HG03354 (cell line): ENCODE data around the gene DCUN1D4.

Experiments
- ATAC-seq: cut with Tn5 transposase; IDR thresholded peaks from one replicate; pipeline ENCODE4 v1.9.1; 2021; ENCODE audit warnings: mild to moderate bottlenecking; ENCODE audit not compliant: unreplicated experiment, poor library complexity, severe bottlenecking

DCUN1D4 gene

DNA sequence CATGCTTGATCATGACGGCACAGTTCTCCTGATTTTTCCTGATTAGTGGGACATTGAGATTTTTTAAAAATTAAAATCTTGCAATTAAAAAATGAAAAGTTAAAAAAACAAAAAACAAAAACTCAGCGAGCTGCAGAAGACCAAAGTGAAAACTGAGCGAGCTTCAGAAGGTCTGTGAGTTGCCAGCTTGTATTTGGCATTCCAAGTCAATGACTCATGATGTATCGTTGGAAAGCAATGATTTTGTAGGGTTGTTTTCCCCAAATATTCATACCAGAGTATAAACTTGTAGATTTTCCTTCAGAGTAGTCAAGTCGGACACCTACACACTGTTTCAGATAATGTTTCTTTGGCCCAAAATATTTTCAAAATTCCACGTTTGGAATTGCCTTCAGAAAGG lies 100.3 kb downstream of the DCUN1D4 start:
- ATAC-seq: no peak

- ATAC-seq: no peak
Measured at GRCh38 chr4:51958199-51958968, 115.4 kb downstream of the DCUN1D4 start.

GRCh38 chr4:51960486-51960885 lies 117.5 kb downstream of the DCUN1D4 start:
- no peak for ATAC-seq

- ATAC-seq: no peak
Measured at GRCh38 chr4:51963841-51964517, 121.0 kb downstream of the DCUN1D4 start.

DNA sequence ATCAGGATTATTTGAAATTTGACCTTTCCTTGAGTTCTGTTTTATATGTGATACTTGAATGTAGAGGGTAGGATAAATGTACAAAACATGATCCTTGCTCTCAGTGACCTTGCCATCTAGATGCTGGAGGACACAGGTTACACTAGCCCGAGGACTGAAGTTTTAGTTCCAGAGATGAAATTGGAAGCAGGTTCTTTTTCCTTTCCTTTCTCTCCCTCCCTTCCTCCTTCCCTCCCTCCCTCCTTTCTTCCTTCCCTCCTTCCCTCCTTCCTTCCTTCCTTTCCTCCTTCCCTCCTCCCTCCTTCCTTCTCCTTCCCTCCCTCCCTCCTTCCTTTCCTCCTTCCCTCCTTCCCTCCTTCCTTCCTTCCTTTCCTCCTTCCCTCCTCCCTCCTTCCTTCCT lies 122.9 kb downstream of the DCUN1D4 start:
- ATAC-seq: no peak
